BLaER1 (cell line): ENCODE data around the gene TVP23A.
"Not testable (repeated sequence)": the region's sequence is repeated elsewhere in the genome, so short reads cannot be mapped to it uniquely, and the experiment has no call there.

ENCODE experiments used
- H3K27ac ChIP-seq: shearing (Covaris generic); formaldehyde crosslinking; 2 replicates; pipeline ENCODE4 v1.8.1; 2022
- H3K27me3 ChIP-seq: shearing (Covaris generic); formaldehyde crosslinking; 2 replicates; pipeline ENCODE4 v1.8.1; 2022
- H3K36me3 ChIP-seq: shearing (Covaris generic); formaldehyde crosslinking; 2 replicates; pipeline ENCODE4 v1.8.1; 2022
- H3K4me1 ChIP-seq: shearing (Covaris generic); formaldehyde crosslinking; 2 replicates; pipeline ENCODE4 v1.8.1; 2022
- H3K4me2 ChIP-seq: shearing (Covaris generic); formaldehyde crosslinking; 2 replicates; pipeline ENCODE4 v1.8.1; 2022
- H3K4me3 ChIP-seq: shearing (Covaris generic); formaldehyde crosslinking; 2 replicates; pipeline ENCODE4 v1.8.1; 2022
- H3K9ac ChIP-seq: shearing (Covaris generic); formaldehyde crosslinking; 2 replicates; pipeline ENCODE4 v1.8.1; 2022
- H3K9me3 ChIP-seq: shearing (Covaris generic); formaldehyde crosslinking; 2 replicates; pipeline ENCODE4 v1.8.1; 2022
- H4K20me1 ChIP-seq: shearing (Covaris generic); formaldehyde crosslinking; 2 replicates; pipeline ENCODE4 v1.8.1; 2022
- Cebpa-rat ChIP-seq: shearing (Covaris generic); IDR thresholded peaks from 2 replicates; pipeline ENCODE4 v1.8.1; 2022

TVP23A gene

GRCh38 chr16:10808850-10809249 lies 9.7 kb downstream of the TVP23A start:
- Histone ChIP-seq H3K4me3 (no peak overlapping the region), H4K20me1 (no peaks in the 10 kb centered on the region), H3K9me3 (peaks cover 4% of the 10 kb centered on the region; the same call in 1 of the 2 replicates), H3K27me3 (no peaks in the 10 kb centered on the region), H3K9ac (no peak overlapping the region), H3K4me2 (peak overlapping the region; percentile 36), H3K4me1 (peaks cover 38% of the 10 kb centered on the region), H3K27ac (no peak overlapping the region), H3K36me3 (no peaks in the 10 kb centered on the region)
- TF ChIP-seq Cebpa-rat, result no peak

- Histone ChIP-seq H3K9me3 (peaks cover 4% of the 10 kb centered on the region; the same call in 1 of the 2 replicates), H3K4me2 (peak overlapping the region; percentile 36), H3K27ac (no peak overlapping the region), H3K4me1 (peaks cover 32% of the 10 kb centered on the region), H4K20me1 (no peaks in the 10 kb centered on the region), H3K9ac (no peak overlapping the region), H3K36me3 (no peaks in the 10 kb centered on the region), H3K27me3 (no peaks in the 10 kb centered on the region), H3K4me3 (no peak overlapping the region)
- TF ChIP-seq Cebpa-rat, result no peak
These were observed 10.4 kb downstream of the TVP23A start for GRCh38 chr16:10808218-10808617.

- H3K36me3 ChIP-seq, result no peaks in the 10 kb centered on the region
- H4K20me1 ChIP-seq, result no peaks in the 10 kb centered on the region
- no peaks in the 10 kb centered on the region for H3K27me3 ChIP-seq
- no peak overlapping the region for H3K4me2 ChIP-seq
- no peak for TF ChIP-seq Cebpa-rat
- H3K9ac ChIP-seq, result no peak overlapping the region
- no peak overlapping the region for H3K4me3 ChIP-seq
- no peak overlapping the region for H3K27ac ChIP-seq
- peaks cover 17% of the 10 kb centered on the region for H3K4me1 ChIP-seq
- peaks cover 4% of the 10 kb centered on the region; the same call in 1 of the 2 replicates for H3K9me3 ChIP-seq
These were observed 11.9 kb downstream of the TVP23A start for GRCh38 chr16:10806698-10807097.

DNA sequence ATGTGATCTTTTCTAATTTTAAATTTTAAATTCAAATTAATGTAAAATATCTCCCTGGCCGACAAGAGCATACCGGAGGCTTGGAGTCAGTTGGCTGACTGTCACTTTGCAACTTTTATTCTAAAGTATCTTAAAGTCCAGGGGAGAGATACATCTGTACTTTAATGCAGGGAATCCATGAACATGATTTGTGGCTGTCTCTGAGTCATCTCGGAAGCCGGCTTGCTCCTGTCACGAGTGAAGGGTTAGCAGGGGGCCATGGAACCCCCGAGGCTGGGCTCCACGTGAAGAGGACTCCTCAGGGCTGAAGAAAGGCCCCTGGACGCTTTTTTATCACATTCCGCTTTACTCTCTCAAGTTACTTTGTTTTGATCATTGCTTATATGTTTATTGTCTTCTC lies 13.3 kb downstream of the TVP23A start:
- no peak overlapping the region for H3K27ac ChIP-seq
- no peak for TF ChIP-seq Cebpa-rat
- H4K20me1 ChIP-seq, result no peaks in the 10 kb centered on the region
- H3K27me3 ChIP-seq, result no peaks in the 10 kb centered on the region
- peaks cover 4% of the 10 kb centered on the region; the same call in 1 of the 2 replicates for H3K9me3 ChIP-seq
- H3K4me3 ChIP-seq, result no peak overlapping the region
- H3K4me1 ChIP-seq, result peaks cover 16% of the 10 kb centered on the region
- no peak overlapping the region for H3K9ac ChIP-seq
- no peak overlapping the region for H3K4me2 ChIP-seq
- H3K36me3 ChIP-seq, result no peaks in the 10 kb centered on the region

- Histone ChIP-seq H3K36me3 (no peaks in the 10 kb centered on the region), H3K9ac (no peak overlapping the region), H3K27ac (no peak overlapping the region), H3K4me1 (no peaks in the 10 kb centered on the region), H4K20me1 (no peaks in the 10 kb centered on the region), H3K27me3 (no peaks in the 10 kb centered on the region), H3K4me3 (no peak overlapping the region), H3K4me2 (no peak overlapping the region), H3K9me3 (no peaks in the 10 kb centered on the region)
- TF ChIP-seq Cebpa-rat, result no peak
These were observed 18.9 kb downstream of the TVP23A start for GRCh38 chr16:10799736-10800135.

- peaks cover 27% of the 10 kb centered on the region for H3K9me3 ChIP-seq
- no peaks in the 10 kb centered on the region for H3K27me3 ChIP-seq
- no peak overlapping the region for H3K27ac ChIP-seq
- H3K9ac ChIP-seq, result no peak overlapping the region
- peak overlapping the region; percentile 34 for H3K4me2 ChIP-seq
- no peak overlapping the region for H3K4me3 ChIP-seq
- H3K4me1 ChIP-seq, result peaks cover 25% of the 10 kb centered on the region
- no peaks in the 10 kb centered on the region for H4K20me1 ChIP-seq
- H3K36me3 ChIP-seq, result no peaks in the 10 kb centered on the region
- no peak for TF ChIP-seq Cebpa-rat
These were observed 27.5 kb downstream of the TVP23A start for GRCh38 chr16:10791048-10791447.

DNA sequence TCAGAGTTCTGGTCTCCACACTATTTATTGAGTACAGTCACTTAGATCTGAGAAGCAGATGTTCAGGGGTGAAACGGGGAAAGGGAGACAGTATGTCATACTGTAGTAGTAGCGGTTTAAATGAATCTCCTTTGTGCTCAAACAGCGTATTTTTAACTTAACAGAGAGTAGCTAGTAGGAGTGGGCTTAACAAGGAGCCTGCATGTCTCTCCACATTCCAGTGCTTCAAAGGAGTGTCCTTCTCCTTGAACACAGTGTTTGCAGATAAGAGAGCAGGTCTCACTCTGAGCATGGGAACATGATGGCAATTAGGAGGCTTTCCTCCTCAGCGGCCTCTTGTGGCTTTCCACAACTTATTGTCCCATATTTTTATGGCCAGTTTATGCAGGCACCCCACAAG lies 30.0 kb downstream of the TVP23A start:
- peak overlapping the region; percentile 22 for H3K4me2 ChIP-seq
- not testable (repeated sequence) for H3K27me3 ChIP-seq, H4K20me1 ChIP-seq, H3K4me3 ChIP-seq, H3K9ac ChIP-seq, H3K36me3 ChIP-seq
- H3K9me3 ChIP-seq, result peaks cover 27% of the 10 kb centered on the region
- 0 out of 2 replicates have a peak overlapping the region, but pooled peaks have one; percentile 4 for H3K27ac ChIP-seq
- H3K4me1 ChIP-seq, result peaks cover 25% of the 10 kb centered on the region

GRCh38 chr16:10787304-10787703 lies 31.3 kb downstream of the TVP23A start:
- no peaks in the 10 kb centered on the region for H4K20me1 ChIP-seq
- H3K9ac ChIP-seq, result no peak overlapping the region
- no peaks in the 10 kb centered on the region for H3K27me3 ChIP-seq
- no peak overlapping the region for H3K27ac ChIP-seq
- peaks cover 23% of the 10 kb centered on the region for H3K9me3 ChIP-seq
- TF ChIP-seq Cebpa-rat, result no peak
- no peak overlapping the region for H3K4me2 ChIP-seq
- no peaks in the 10 kb centered on the region for H3K36me3 ChIP-seq
- no peak overlapping the region for H3K4me3 ChIP-seq
- H3K4me1 ChIP-seq, result peaks cover 37% of the 10 kb centered on the region

DNA sequence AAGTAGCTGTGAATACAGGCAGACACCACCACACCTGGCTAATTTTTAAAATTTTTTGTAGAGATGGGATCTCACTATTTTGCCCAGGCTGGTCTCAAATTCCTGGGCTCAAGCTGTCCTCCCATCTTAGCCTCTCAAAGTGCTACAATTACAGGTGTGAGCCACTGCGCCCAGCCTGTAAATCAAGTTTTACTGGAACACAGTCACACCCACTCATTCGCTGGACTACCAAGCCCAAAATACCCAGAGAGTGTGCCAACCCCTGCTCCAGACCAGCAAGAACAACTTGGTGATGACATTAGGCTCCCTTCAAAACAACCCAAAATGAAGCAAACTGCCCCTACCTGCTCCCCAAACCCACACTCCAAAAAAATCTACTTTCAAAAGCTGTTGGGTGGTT lies 36.0 kb downstream of the TVP23A start:
- Histone ChIP-seq H3K4me2 (0 out of 2 replicates have a peak overlapping the region, but pooled peaks have one; percentile 15), H3K4me3 (no peak overlapping the region), H3K36me3 (no peaks in the 10 kb centered on the region), H3K9me3 (0 out of 2 replicates have a peak, but pooled peaks cover 5% of the 10 kb centered on the region), H4K20me1 (no peaks in the 10 kb centered on the region), H3K27me3 (no peaks in the 10 kb centered on the region), H3K9ac (no peak overlapping the region), H3K27ac (no peak overlapping the region), H3K4me1 (peaks cover 35% of the 10 kb centered on the region)
- TF ChIP-seq Cebpa-rat, result no peak

DNA sequence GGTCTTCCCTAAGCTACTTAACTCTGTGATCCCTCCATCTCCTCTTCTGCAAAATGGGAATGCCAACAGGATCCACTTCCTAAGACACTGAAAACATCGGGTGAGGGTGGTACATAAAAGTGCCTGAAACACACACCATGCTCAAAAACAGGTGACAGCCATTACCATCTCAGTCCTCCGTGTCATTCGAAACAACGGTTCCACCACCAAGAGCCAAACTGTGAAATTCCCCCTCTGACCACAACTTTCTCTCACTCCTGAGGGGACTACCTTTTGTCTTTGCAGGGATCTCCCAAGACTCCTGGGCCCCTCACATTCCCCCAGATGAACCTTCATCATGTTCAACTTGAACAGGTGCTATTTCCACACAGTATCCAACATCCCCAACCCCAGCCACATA lies 38.0 kb downstream of the TVP23A start:
- H3K27me3 ChIP-seq, result no peaks in the 10 kb centered on the region
- no peak overlapping the region for H3K4me3 ChIP-seq
- no peak for TF ChIP-seq Cebpa-rat
- no peak overlapping the region for H3K27ac ChIP-seq
- H3K9ac ChIP-seq, result no peak overlapping the region
- no peaks in the 10 kb centered on the region for H3K9me3 ChIP-seq
- H3K36me3 ChIP-seq, result no peaks in the 10 kb centered on the region
- H3K4me1 ChIP-seq, result peaks cover 55% of the 10 kb centered on the region
- H3K4me2 ChIP-seq, result no peak overlapping the region
- H4K20me1 ChIP-seq, result no peaks in the 10 kb centered on the region

- not testable (repeated sequence) for H3K36me3 ChIP-seq, H3K27ac ChIP-seq, H3K4me2 ChIP-seq, H3K27me3 ChIP-seq, H3K4me3 ChIP-seq, H4K20me1 ChIP-seq, H3K9me3 ChIP-seq, H3K9ac ChIP-seq
- peaks cover 62% of the 10 kb centered on the region for H3K4me1 ChIP-seq
These were observed 38.7 kb downstream of the TVP23A start for GRCh38 chr16:10779908-10780307.
